ENCODE measurements around the gene MVB12A.

MVB12A gene

GRCh38 chr19:17450264-17451075 is 30.6 kb downstream of the MVB12A start:
- Mint-ChIP-seq H3K4me1 (peaks cover 37% of the 10 kb centered on the region), H3K4me3 (peak overlapping the region; percentile 5 to 35), H3K27me3 (peaks cover 42% of the 10 kb centered on the region), H3K9me3 (peaks cover 0 to 6% of the 10 kb centered on the region in 2 donors), H3K27ac (peak overlapping the region in 1 of 2 donors; percentile 60)
- ATAC-seq: peak; percentile 79
- peak in 1 of 2 donors; percentile 51 for DNase-seq

GRCh38 chr19:17451820-17452219 is 32.0 kb downstream of the MVB12A start:
- H3K4me3 Mint-ChIP-seq: no peak overlapping the region
- no peak for DNase-seq
- no peak overlapping the region for H3K27ac Mint-ChIP-seq
- peaks cover 0 to 6% of the 10 kb centered on the region in 2 donors for H3K9me3 Mint-ChIP-seq
- H3K27me3 Mint-ChIP-seq: peaks cover 56% of the 10 kb centered on the region
- peaks cover 42% of the 10 kb centered on the region for H3K4me1 Mint-ChIP-seq
- ATAC-seq: no peak

GRCh38 chr19:17454576-17455071 is 34.8 kb downstream of the MVB12A start:
- ATAC-seq (peak; percentile 11), DNase-seq (no peak)
- H3K9me3 Mint-ChIP-seq: peaks cover 0 to 6% of the 10 kb centered on the region in 2 donors
- peaks cover 72% of the 10 kb centered on the region for H3K27me3 Mint-ChIP-seq
- H3K4me1 Mint-ChIP-seq: peaks cover 42% of the 10 kb centered on the region
- H3K4me3 Mint-ChIP-seq: no peak overlapping the region
- no peak overlapping the region for H3K27ac Mint-ChIP-seq

DNA sequence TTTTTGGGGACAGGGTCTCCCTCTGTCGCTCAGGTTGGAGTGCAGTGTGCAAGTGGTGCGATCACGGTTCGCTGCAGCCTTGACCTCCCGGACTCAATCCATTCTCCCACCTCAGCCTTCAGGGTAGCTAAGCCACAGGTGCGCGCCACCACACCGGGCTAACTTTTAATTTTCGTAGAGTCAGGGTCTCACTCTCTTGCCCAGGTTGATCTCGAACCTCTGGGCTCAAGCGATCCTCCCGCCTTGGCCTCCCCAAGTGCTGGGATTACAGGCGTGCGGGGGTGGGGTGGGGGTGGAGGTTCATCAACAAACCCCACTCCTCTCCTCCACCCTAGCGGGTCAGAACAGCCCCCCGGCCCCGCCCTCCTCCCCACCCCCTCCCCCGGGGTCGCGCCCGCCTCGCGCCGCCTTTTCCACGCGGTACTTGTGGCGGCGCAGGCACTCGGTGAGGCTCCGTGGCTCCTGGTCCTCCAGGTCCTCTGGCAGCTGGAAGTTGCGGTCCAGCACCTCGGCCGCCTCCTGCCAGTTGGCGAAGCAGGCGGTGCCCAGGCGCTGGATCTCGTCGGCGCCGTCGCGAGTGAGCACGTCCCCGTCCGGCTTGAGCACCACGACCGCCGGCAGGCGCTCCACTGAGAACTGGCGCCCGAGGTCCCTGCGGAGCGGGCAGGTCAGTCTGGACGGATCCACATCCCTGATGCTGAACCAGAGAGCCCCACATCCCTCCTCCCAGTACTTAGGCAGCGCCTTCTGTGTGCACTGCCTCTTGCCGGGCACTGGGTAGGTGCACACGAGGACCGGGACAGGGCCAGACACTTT is 35.7 kb downstream of the MVB12A start:
- peaks cover 0 to 6% of the 10 kb centered on the region in 2 donors for H3K9me3 Mint-ChIP-seq
- no peak overlapping the region for H3K4me3 Mint-ChIP-seq
- H3K27ac Mint-ChIP-seq: no peak overlapping the region
- peaks cover 34% of the 10 kb centered on the region for H3K4me1 Mint-ChIP-seq
- H3K27me3 Mint-ChIP-seq: peaks cover 71% of the 10 kb centered on the region
- DNase-seq (no peak), ATAC-seq (no peak)

DNA sequence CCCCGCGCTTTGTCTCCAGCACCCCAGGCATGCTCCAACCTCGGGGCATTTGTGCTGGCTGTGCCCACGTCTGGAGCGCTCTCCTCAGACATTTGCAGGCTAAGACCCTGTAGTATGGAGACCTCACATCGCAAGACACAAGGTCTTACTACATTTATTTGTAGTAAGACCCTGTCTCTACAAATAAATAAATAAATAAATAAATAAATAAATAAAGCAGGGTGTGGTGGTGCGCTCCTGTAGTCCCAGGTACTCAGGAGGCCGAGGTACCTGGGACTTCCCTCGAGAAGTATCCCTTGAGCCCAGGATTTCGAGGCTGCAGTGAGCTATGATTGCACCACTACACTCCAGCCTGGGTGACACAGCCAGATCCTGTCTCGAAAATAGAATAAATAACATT is 36.3 kb downstream of the MVB12A start:
- no peak for ATAC-seq
- peaks cover 78% of the 10 kb centered on the region for H3K27me3 Mint-ChIP-seq
- no peak for DNase-seq
- H3K4me3 Mint-ChIP-seq: no peak overlapping the region
- H3K9me3 Mint-ChIP-seq: peaks cover 0 to 6% of the 10 kb centered on the region in 2 donors
- peaks cover 28% of the 10 kb centered on the region for H3K4me1 Mint-ChIP-seq
- H3K27ac Mint-ChIP-seq: no peak overlapping the region

- DNase-seq: no peak
- peaks cover 81% of the 10 kb centered on the region for H3K27me3 Mint-ChIP-seq
- H3K4me1 Mint-ChIP-seq: peaks cover 26% of the 10 kb centered on the region
- peaks cover 0 to 6% of the 10 kb centered on the region in 2 donors for H3K9me3 Mint-ChIP-seq
- ATAC-seq: no peak
- H3K4me3 Mint-ChIP-seq: no peak overlapping the region
- H3K27ac Mint-ChIP-seq: no peak overlapping the region
These were observed 37.8 kb downstream of the MVB12A start for GRCh38 chr19:17457616-17458015.

DNA sequence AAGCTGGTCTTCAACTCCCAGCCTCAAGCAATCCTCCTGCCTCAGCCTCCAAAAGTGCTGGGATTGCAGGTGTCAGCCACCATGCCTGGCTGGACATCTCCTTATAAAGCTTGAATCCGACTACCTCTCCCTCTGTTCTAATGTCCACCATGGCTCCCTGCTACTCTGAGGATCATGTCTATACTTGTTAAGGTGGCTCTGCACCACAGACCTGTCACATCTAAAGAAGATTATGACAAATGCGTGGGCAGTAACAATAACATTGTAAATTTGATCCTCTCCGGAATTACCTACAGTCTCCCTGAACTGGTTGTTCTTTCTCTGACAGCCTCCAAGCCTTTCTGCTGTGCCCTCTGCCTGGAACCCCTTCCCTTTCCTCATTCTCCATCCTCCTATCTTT is 39.1 kb downstream of the MVB12A start:
- ATAC-seq: no peak
- no peak overlapping the region for H3K4me3 Mint-ChIP-seq
- DNase-seq: no peak
- no peak overlapping the region for H3K27ac Mint-ChIP-seq
- peaks cover 71% of the 10 kb centered on the region for H3K27me3 Mint-ChIP-seq
- H3K9me3 Mint-ChIP-seq: no peaks in the 10 kb centered on the region
- H3K4me1 Mint-ChIP-seq: peaks cover 19% of the 10 kb centered on the region

DNA sequence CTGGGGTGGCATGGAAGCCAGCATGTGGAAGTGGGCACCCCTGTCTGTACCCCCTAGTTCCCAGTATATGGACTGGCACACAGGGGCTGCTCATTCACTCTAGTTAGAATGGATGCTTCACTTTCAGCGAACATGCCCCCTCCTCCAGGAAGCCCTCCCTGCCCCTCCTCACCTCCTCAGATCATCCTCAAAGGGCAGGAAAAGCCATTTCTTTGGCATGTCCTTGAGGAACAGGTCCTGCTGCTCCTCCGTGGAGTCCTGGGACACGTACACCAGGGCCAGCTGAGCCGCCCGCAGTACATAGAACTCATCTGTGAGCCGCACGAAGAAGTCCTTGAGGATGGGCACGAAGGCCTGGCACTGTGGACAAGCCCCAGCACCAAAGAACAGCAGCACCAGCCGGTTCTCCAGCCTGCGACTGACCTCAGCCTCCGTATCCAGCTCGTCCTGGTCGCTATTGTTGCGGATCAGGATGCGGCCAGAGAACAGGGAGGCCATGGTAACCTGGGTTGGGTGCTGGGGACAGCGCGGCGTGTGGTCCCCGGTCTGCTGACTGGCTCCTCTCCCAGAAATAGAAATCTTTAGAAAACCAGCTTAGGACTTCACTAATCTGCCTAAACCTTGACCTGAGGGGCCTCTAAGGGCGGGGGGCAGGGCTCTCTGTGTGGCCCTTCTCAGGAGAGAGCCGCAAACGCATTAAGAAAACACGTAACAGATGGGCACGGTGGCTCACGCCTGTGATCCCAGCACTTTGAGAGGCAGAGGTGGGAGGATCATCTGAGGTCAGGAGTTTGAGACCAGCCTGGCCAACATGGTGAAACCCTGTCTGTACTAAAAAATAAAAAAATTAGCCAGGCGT is 40.8 kb downstream of the MVB12A start, which contains the start of gene NXNL1:
NXNL1 (minus strand) TSS at position 555 of the 859 bp plus-strand sequence; CDS start at position 498, 57 bp downstream.
- H3K9me3 Mint-ChIP-seq: no peaks in the 10 kb centered on the region

GRCh38 chr19:17466487-17466850 is 46.6 kb downstream of the MVB12A start:
- Mint-ChIP-seq H3K27me3 (no peaks in the 10 kb centered on the region), H3K4me1 (peaks cover 34% of the 10 kb centered on the region), H3K9me3 (no peaks in the 10 kb centered on the region), H3K27ac (no peak overlapping the region), H3K4me3 (no peak overlapping the region)
- ATAC-seq: no peak
- no peak for DNase-seq

More for the DNA sequence above, 40.8 kb downstream of the MVB12A start, which contains the start of gene NXNL1:
- ATAC-seq (no peak), DNase-seq (no peak)
- Mint-ChIP-seq H3K27me3 (peaks cover 55% of the 10 kb centered on the region), H3K4me3 (no peak within 1 kb of the TSS), H3K27ac (peak within 1 kb of the TSS; percentile 33 to 54), H3K4me1 (peaks cover 3% of the 10 kb centered on the region)

GRCh38 chr19:17467471-17468301 is 47.8 kb downstream of the MVB12A start:
- Mint-ChIP-seq H3K27me3 (no peaks in the 10 kb centered on the region), H3K27ac (no peak overlapping the region), H3K9me3 (no peaks in the 10 kb centered on the region), H3K4me1 (peaks cover 46% of the 10 kb centered on the region), H3K4me3 (no peak overlapping the region)
- no peak for DNase-seq
- ATAC-seq: no peak

- no peak for DNase-seq
- Mint-ChIP-seq H3K4me1 (peaks cover 54% of the 10 kb centered on the region), H3K9me3 (no peaks in the 10 kb centered on the region), H3K27me3 (no peaks in the 10 kb centered on the region), H3K27ac (peak overlapping the region in 1 of 2 donors; percentile 57), H3K4me3 (peak overlapping the region; percentile 96 to 97)
- no peak for ATAC-seq
These were observed 48.6 kb downstream of the MVB12A start for GRCh38 chr19:17468302-17469091.

- Mint-ChIP-seq H3K4me1 (peaks cover 60% of the 10 kb centered on the region), H3K9me3 (no peaks in the 10 kb centered on the region), H3K27me3 (no peaks in the 10 kb centered on the region), H3K27ac (peak overlapping the region in 1 of 2 donors; percentile 89), H3K4me3 (peak overlapping the region; percentile 96 to 97)
- no peak for DNase-seq
- ATAC-seq: no peak
These were observed 49.2 kb downstream of the MVB12A start for GRCh38 chr19:17469092-17469480.

DNA sequence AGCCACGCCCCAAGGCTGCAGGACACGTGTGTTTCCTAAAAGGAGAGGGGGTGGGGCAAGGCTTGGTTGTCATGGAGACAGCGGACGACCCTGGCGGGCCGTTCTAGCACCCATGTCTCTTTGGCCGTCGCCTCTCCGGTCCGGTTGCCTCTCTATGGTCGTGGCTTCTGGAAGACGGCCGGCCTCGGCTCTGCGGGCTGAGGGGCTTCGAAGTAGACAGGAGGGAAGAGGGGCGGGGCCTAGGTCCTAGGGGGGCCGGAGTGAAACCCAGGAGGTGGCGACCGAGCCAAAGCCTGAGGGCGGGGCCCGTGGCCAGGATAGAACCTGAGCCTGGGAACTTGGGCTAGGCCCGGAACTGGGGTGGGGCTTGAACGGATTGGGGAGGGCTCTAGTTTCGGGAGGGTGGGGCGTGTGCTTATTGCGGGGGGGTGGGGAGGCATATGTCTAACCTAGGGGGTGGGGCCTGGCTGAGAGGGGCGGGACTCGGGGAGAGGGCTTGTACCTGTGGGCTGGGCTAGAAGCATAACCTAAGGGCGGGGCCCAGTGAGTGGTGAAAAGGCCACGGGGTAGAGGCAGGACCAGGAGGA is 49.7 kb downstream of the MVB12A start:
- H3K4me3 Mint-ChIP-seq: peak overlapping the region; percentile 96 to 97
- H3K9me3 Mint-ChIP-seq: no peaks in the 10 kb centered on the region
- DNase-seq (peak; percentile 83 to 84), ATAC-seq (peak; percentile 89)
- peak overlapping the region; percentile 89 to 91 for H3K27ac Mint-ChIP-seq
- no peaks in the 10 kb centered on the region for H3K27me3 Mint-ChIP-seq
- H3K4me1 Mint-ChIP-seq: peaks cover 60% of the 10 kb centered on the region
